Cardiac muscle cell (in vitro differentiated cells and primary cell): Measurements from ENCODE around the gene IER3. TPM values are rescaled to one million over a fixed set of nuclear protein-coding genes. Genes with fewer than 3 reads are reported as not detected.

Experiments
- DNase-seq, 2 donors: peaks; one replicate each; pipeline versions ENCODE4 v3.0.0 to v3.0.0-alpha.2; 2010 to 2017; ENCODE audit warnings: low read depth in 1 of 2, low spot score in 1 of 2
- H3K27ac ChIP-seq: fragments of 200-600 bp; sonication (generic); 2 replicates; pipeline ENCODE4 v1.5.1; 2016
- H3K27me3 ChIP-seq: fragments of 200-600 bp; sonication (generic); 2 replicates; pipeline ENCODE4 v1.6.0; 2016; ENCODE audit warnings: control low read depth
- H3K36me3 ChIP-seq: fragments of 200-600 bp; sonication (generic); 2 replicates; pipeline ENCODE4 v1.5.1; 2016; ENCODE audit warnings: control low read depth
- H3K4me1 ChIP-seq: fragments of 200-600 bp; sonication (generic); 2 replicates; pipeline ENCODE4 v1.8.1; 2017; ENCODE audit warnings: low read depth, mild to moderate bottlenecking, mixed run types
- H3K4me3 ChIP-seq: fragments of 200-600 bp; sonication (generic); 2 replicates; pipeline ENCODE4 v1.5.1; 2016; ENCODE audit warnings: mild to moderate bottlenecking
- H3K9me3 ChIP-seq: fragments of 200-600 bp; sonication (generic); 2 replicates; pipeline ENCODE4 v1.5.1; 2017; ENCODE audit warnings: low read depth, mild to moderate bottlenecking, control low read depth
- CTCF ChIP-seq: IDR thresholded peaks from 2 replicates; pipeline ENCODE4 v1.5.1; 2012; ENCODE audit warnings: low read depth, mild to moderate bottlenecking, low read length
- polyA plus RNA-seq: library from polyadenylated mRNA; unstranded; fragments of >200 nt; fragmentation: Nextera tagmentation; extraction: Ambion mirVana; gene quantifications from 2 replicates; pipeline ENCODE4 v1.2.1, GENCODE V29; 2016
- total RNA-seq: library from RNA; depleted of rRNA; stranded (reverse); fragments of >200 nt; gene quantifications from 2 replicates; pipeline ENCODE4 v1.2.3, GENCODE V29; 2016

The IER3 gene
- total and polyA plus RNA-seq, 2 experiments from 2014 or later: 20.1 to 45.8 TPM

DNA sequence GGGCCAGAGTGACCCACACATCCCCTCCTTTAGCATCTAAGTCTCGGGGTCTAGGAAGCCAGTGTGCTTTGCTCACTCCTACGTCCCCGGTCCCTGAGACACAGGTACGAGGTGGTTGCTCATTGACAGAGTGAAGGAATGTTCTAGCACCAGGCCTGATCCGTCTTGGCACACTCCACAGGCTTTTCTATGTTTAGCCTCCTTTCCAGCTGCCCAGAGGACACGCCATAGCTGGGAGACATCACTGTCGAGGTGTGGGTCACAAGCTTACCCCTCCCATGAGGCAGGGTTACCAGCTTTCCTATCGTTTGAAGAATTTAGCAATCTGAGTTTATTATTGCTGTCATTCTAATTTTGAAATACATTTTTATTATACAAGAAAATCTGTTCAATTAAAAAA, 30.4 kb upstream of the IER3 start:
- H3K4me1 ChIP-seq: peaks cover 22% of the 10 kb centered on the region
- no peaks in the 10 kb centered on the region for H3K27me3 ChIP-seq
- H3K9me3 ChIP-seq: no peaks in the 10 kb centered on the region
- DNase-seq: no peak
- H3K36me3 ChIP-seq: no peaks in the 10 kb centered on the region
- no peak overlapping the region for H3K27ac ChIP-seq
- no peak overlapping the region for H3K4me3 ChIP-seq
- TF ChIP-seq CTCF: no peak

DNA sequence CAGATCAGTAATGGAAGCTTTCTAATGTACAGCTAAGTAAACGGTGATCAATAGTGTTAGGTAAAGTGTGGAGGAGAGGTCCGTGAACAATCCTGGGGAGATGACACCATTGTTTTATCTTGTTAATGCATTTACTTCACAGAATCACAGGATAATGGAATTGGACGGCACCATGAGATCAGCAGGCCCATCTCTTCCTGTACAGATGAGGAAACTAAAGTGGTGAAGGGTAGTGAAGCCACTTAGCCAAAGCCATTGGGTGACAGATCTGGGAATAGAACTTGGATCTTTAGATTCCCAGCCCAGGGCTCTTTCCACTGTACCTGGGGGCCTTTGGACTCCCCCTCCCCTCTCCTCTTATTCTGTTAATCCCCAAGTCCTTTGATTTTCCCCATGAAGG, 26.2 kb upstream of the IER3 start:
- peaks cover 13% of the 10 kb centered on the region for H3K4me1 ChIP-seq
- H3K36me3 ChIP-seq: no peaks in the 10 kb centered on the region
- no peak for DNase-seq
- H3K4me3 ChIP-seq: no peak overlapping the region
- TF ChIP-seq CTCF: no peak
- peak overlapping the region; percentile 55 for H3K27ac ChIP-seq
- no peaks in the 10 kb centered on the region for H3K9me3 ChIP-seq
- H3K27me3 ChIP-seq: no peaks in the 10 kb centered on the region

GRCh38 chr6:30769853-30770524, 25.6 kb upstream of the IER3 start:
- Histone ChIP-seq H3K4me3 (no peak overlapping the region), H3K27ac (peak overlapping the region; percentile 55), H3K27me3 (no peaks in the 10 kb centered on the region), H3K9me3 (no peaks in the 10 kb centered on the region), H3K36me3 (no peaks in the 10 kb centered on the region), H3K4me1 (peaks cover 13% of the 10 kb centered on the region)
- no peak for DNase-seq
- TF ChIP-seq CTCF: no peak

- Histone ChIP-seq H3K27me3 (no peaks in the 10 kb centered on the region), H3K4me3 (no peak overlapping the region), H3K36me3 (no peaks in the 10 kb centered on the region), H3K27ac (peak overlapping the region; percentile 55), H3K4me1 (peaks cover 19% of the 10 kb centered on the region), H3K9me3 (no peaks in the 10 kb centered on the region)
- peak; percentile 18 to 92 for DNase-seq
- no peak for TF ChIP-seq CTCF
These were observed 24.9 kb upstream of the IER3 start for GRCh38 chr6:30769088-30769852.

- Histone ChIP-seq H3K9me3 (no peaks in the 10 kb centered on the region), H3K27ac (peak overlapping the region; percentile 55), H3K4me3 (no peak overlapping the region), H3K4me1 (peaks cover 24% of the 10 kb centered on the region), H3K36me3 (no peaks in the 10 kb centered on the region), H3K27me3 (no peaks in the 10 kb centered on the region)
- TF ChIP-seq CTCF: no peak
- DNase-seq: no peak
These were observed 24.3 kb upstream of the IER3 start for GRCh38 chr6:30768634-30769087.
